Measurements from ENCODE around the gene ERRFI1. TPM values are rescaled to one million over a fixed set of nuclear protein-coding genes. Genes with fewer than 3 reads are reported as not detected.

The ERRFI1 gene
- total RNA-seq, 2 experiments from 2014 or later = 1.6 to 2.2 TPM

GRCh38 chr1:7962636-7963377 lies 63.3 kb downstream of the ERRFI1 start:
- no peak for TF ChIP-seq CTCF (IDR thresholded peaks at IDR 0.05)
- DNase-seq = no peak
- POLR2A ChIA-PET = interaction anchor here (1.6 to 5.7 kb wide), 4 partner anchors 14 to 47 kb away, joined by 3 to 39 read pairs (median 15); partner anchors contain the start of gene TNFRSF9

GRCh38 chr1:7962014-7962335 lies 64.1 kb downstream of the ERRFI1 start:
- no peak for TF ChIP-seq CTCF (IDR thresholded peaks at IDR 0.05)
- DNase-seq = no peak
- CTCF ChIA-PET = interaction anchor here (1.0 to 1.3 kb wide), 3 partner anchors 13 to 39 kb away, joined by 3 to 5 read pairs (median 5); partner anchors contain the start of gene TNFRSF9
- POLR2A ChIA-PET = interaction anchor here (1.0 to 5.7 kb wide), 5 partner anchors 13 to 46 kb away, joined by 3 to 39 read pairs (median 9); partner anchors contain the start of gene TNFRSF9
- H3K36me3 Mint-ChIP-seq (ENCODE audit: low read depth) = peaks cover 58% of the 10 kb centered on the region
- peak overlapping the region; percentile 99 for H3K27ac Mint-ChIP-seq
- intact Hi-C loops (cut with micrococcal nuclease) = no loop called here
- H3K4me1 Mint-ChIP-seq (ENCODE audit: low read depth) = peaks cover 61% of the 10 kb centered on the region
- peak; percentile 6 for ATAC-seq
- H3K4me3 Mint-ChIP-seq = peak overlapping the region; percentile 98
- H3K9me3 Mint-ChIP-seq = no peaks in the 10 kb centered on the region
- H3K27me3 Mint-ChIP-seq = no peaks in the 10 kb centered on the region

More at GRCh38 chr1:7962636-7963377, 63.3 kb downstream of the ERRFI1 start:
- peak overlapping the region; percentile 98 for H3K4me3 Mint-ChIP-seq
- no peaks in the 10 kb centered on the region for H3K9me3 Mint-ChIP-seq
- intact Hi-C loops (cut with micrococcal nuclease) = no loop called here
- H3K36me3 Mint-ChIP-seq (ENCODE audit: low read depth) = peaks cover 66% of the 10 kb centered on the region
- H3K4me1 Mint-ChIP-seq (ENCODE audit: low read depth) = peaks cover 63% of the 10 kb centered on the region
- no peaks in the 10 kb centered on the region for H3K27me3 Mint-ChIP-seq
- no peak for ATAC-seq
- H3K27ac Mint-ChIP-seq = peak overlapping the region; percentile 99
- CTCF ChIA-PET = interaction anchor here (0.8 to 2.9 kb wide), 3 partner anchors 11 to 23 kb away, joined by 3 to 17 read pairs (median 5); partner anchors contain the start of gene TNFRSF9

Other genes with a start within 250 kb of the ERRFI1 start
- gene PER3, start 242.0 kb downstream of the ERRFI1 start, total RNA-seq = 1 to 10 TPM; 2.1 to 2.4 TPM
- not detected for gene UTS2, start 173.2 kb downstream of the ERRFI1 start, total RNA-seq
- 100 to 1,000 TPM; 214 to 219 TPM for gene TNFRSF9, start 85.5 kb downstream of the ERRFI1 start, total RNA-seq
- gene PARK7, start 64.6 kb downstream of the ERRFI1 start, total RNA-seq = 100 to 1,000 TPM; 539 to 552 TPM